Right lobe of liver (tissue), 4 donors: ENCODE measurements around the gene RASL10A.

ENCODE experiments used
- CTCF ChIP-seq, 4 donors: fragments of 200-600 bp in 3 of 4; fragments of 450-650 bp in 1 of 4; IDR thresholded peaks; one replicate each; pipeline versions ENCODE4 v1.5.1 to v1.8.0; 2016 to 2022; ENCODE audit warnings: antibody characterized with exemption in 4 of 4, mild to moderate bottlenecking in 2 of 4
- POLR2A ChIP-seq: fragments of 450-650 bp; IDR thresholded peaks from one replicate; pipeline ENCODE4 v1.6.1; 2017; ENCODE audit warnings: antibody characterized with exemption, mild to moderate bottlenecking
- donor health status: DM: no; HTN: no; CAD: no.
- donor health status: DM: no; HTN: no; CAD: no.
- donor health status: DM: no; HTN: yes; CAD: no.

- no peak for TF ChIP-seq CTCF (IDR thresholded peaks at IDR 0.05)
- no peak for TF ChIP-seq POLR2A
Observed at GRCh38 chr22:29292379-29292778, 23.1 kb downstream of the RASL10A start.
